ENCODE data around the gene TMEM179. TPM values are rescaled to one million over a fixed set of nuclear protein-coding genes. Genes with fewer than 3 reads are reported as not detected.

TMEM179 gene
- total RNA-seq, 1 experiment from 2014 or later, result 11.4 TPM

DNA sequence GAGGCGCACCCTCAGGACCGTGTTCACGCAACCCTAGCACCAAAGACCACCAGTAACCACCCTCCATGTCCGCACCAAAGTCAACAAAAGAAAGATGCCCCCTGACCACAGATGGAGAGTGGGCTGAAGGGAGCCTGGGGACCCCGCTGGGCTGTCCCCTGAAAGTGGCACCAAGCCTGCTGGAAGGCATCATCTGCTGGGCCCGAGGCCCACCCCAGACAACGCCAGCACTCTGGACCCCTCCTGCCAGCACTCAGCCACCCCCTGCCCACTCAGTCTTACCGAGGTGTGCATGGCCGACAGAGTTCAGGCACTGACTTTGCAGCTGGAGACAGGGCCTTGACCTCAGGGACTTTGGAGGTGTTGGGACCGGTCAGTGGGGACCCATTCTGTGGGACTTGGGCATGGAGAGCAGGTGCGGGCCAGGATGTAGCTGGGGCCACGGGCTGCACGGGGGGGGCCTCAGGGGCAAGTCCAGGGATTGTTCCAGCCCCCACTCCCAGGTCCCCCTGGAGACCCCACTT is 34.4 kb upstream of the TMEM179 start:
- no peak for DNase-seq
- H3K27me3 ChIP-seq (ENCODE audit: insufficient read depth, low read length), result no peaks in the 10 kb centered on the region
- no peak overlapping the region for H3K18ac ChIP-seq (ENCODE audit: insufficient read length, low read depth, low read length)
- H3K27me3 Mint-ChIP-seq (ENCODE audit: low read depth), result peaks cover 18% of the 10 kb centered on the region
- no peak overlapping the region for H3K23ac ChIP-seq (ENCODE audit: insufficient read length, low read depth, low read length)
- no peak overlapping the region for H2BK5ac ChIP-seq (ENCODE audit: insufficient read length, low read length)
- no peak overlapping the region for H3K56ac ChIP-seq (ENCODE audit: insufficient read length, low read depth, low read length)
- no peak overlapping the region for H4K5ac ChIP-seq (ENCODE audit: insufficient read length, low read depth, low read length)
- no peak overlapping the region for H3K27ac ChIP-seq (ENCODE audit: insufficient read length, low read depth, low read length)
- no peaks in the 10 kb centered on the region for H3K4me1 ChIP-seq (ENCODE audit: insufficient read depth, low read length)
- H3K79me1 ChIP-seq (ENCODE audit: insufficient read depth, low read depth, low read length, poor library complexity, severe bottlenecking), result no peaks in the 10 kb centered on the region
- no CpG with 5 or more reads among the region's 13 CpGs for WGBS (ENCODE audit: extremely low coverage, insufficient read length, low lambda C conversion rate)
- H3K4me2 ChIP-seq (ENCODE audit: insufficient read depth, insufficient read length, low read length), result no peak overlapping the region
- no peak for TF ChIP-seq CTCF (conservative IDR thresholded peaks at IDR 0.05)
- no peaks in the 10 kb centered on the region for H3K36me3 Mint-ChIP-seq (ENCODE audit: insufficient read depth in 1 of 3, low read depth in 3 of 3)
- no peak overlapping the region for H2AFZ ChIP-seq (ENCODE audit: low read length)
- H4K8ac ChIP-seq (replicated peaks; ENCODE audit: insufficient read length, low read depth, low read length), result no peak overlapping the region
- H3K79me2 ChIP-seq (ENCODE audit: insufficient read depth, low read length), result no peaks in the 10 kb centered on the region
- no peak overlapping the region for H2BK20ac ChIP-seq (ENCODE audit: low read depth, low read length, poor library complexity, severe bottlenecking)
- H2AK5ac ChIP-seq (ENCODE audit: insufficient read length, low read length), result no peak overlapping the region
- no peak overlapping the region for H4K91ac ChIP-seq (ENCODE audit: insufficient read length, low read depth, low read length)
- no peak overlapping the region for H3K4me3 Mint-ChIP-seq
- no peak overlapping the region for H3K9ac ChIP-seq (ENCODE audit: extremely low read depth, insufficient read length, low read length)
- peaks cover 3 to 11% of the 10 kb centered on the region in 2 experiments; a peak in 3 of 4 replicates for H3K4me1 Mint-ChIP-seq
- H3K9me3 Mint-ChIP-seq, result no peaks in the 10 kb centered on the region
- peak overlapping the region in 1 of 3 experiments; percentile 48; a peak in 1 of 7 replicates for H3K27ac Mint-ChIP-seq
- no peak overlapping the region for H3T11ph ChIP-seq (ENCODE audit: low read length)
- no peak overlapping the region for H3K4ac ChIP-seq (ENCODE audit: low read depth, low read length)
- no peaks in the 10 kb centered on the region for H3K9me3 ChIP-seq (ENCODE audit: control insufficient read depth, low read depth, low read length)
- H2BK15ac ChIP-seq (ENCODE audit: low read depth, low read length), result no peak overlapping the region
- H2BK12ac ChIP-seq (ENCODE audit: insufficient read length, low read depth, low read length), result no peak overlapping the region
- no peak overlapping the region for H2BK120ac ChIP-seq (ENCODE audit: low read depth, low read length, poor library complexity, severe bottlenecking)
- H3K23me2 ChIP-seq (ENCODE audit: insufficient read length, low read depth, low read length, poor library complexity, severe bottlenecking), result no peaks in the 10 kb centered on the region
- no peak overlapping the region; the same call in 1 of the 2 replicates for H3K14ac ChIP-seq (ENCODE audit: insufficient read depth, low read length)
- H4K20me1 ChIP-seq (ENCODE audit: control insufficient read depth, insufficient read depth, insufficient read length), result no peaks in the 10 kb centered on the region

All from H9 (cell line).